Measurements from ENCODE around the gene GPSM1.

Gene GPSM1

GRCh38 chr9:136339958-136340310 lies 12.6 kb downstream of the GPSM1 start:
- Histone ChIP-seq H3K27me3 (ENCODE audit: low read depth, low read length) (no peaks in the 10 kb centered on the region), H3K79me2 (ENCODE audit: low read length) (no peaks in the 10 kb centered on the region), H4K20me1 (ENCODE audit: insufficient read depth, low read length) (no peaks in the 10 kb centered on the region), H3K27ac (ENCODE audit: low read length) (no peak overlapping the region), H3K9ac (ENCODE audit: low read length) (no peak overlapping the region), H3K9me3 (ENCODE audit: insufficient read depth, low read length) (no peaks in the 10 kb centered on the region), H3K4me3 (ENCODE audit: low read length) (no peak overlapping the region), H2AFZ (ENCODE audit: low read depth, low read length) (no peak overlapping the region), H3K4me1 (ENCODE audit: low read length) (no peaks in the 10 kb centered on the region), H3K36me3 (replicated peaks; ENCODE audit: low read depth, low read length) (no peaks in the 10 kb centered on the region), H3K4me2 (ENCODE audit: low read length) (no peak overlapping the region)
- no peak for TF ChIP-seq EZH2phosphoT487 (IDR thresholded peaks at IDR 0.05; ENCODE audit: low read depth)
- TF ChIP-seq, protein P1, sequence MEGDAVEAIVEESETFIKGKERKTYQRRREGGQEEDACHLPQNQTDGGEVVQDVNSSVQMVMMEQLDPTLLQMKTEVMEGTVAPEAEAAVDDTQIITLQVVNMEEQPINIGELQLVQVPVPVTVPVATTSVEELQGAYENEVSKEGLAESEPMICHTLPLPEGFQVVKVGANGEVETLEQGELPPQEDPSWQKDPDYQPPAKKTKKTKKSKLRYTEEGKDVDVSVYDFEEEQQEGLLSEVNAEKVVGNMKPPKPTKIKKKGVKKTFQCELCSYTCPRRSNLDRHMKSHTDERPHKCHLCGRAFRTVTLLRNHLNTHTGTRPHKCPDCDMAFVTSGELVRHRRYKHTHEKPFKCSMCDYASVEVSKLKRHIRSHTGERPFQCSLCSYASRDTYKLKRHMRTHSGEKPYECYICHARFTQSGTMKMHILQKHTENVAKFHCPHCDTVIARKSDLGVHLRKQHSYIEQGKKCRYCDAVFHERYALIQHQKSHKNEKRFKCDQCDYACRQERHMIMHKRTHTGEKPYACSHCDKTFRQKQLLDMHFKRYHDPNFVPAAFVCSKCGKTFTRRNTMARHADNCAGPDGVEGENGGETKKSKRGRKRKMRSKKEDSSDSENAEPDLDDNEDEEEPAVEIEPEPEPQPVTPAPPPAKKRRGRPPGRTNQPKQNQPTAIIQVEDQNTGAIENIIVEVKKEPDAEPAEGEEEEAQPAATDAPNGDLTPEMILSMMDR (IDR thresholded peaks at IDR 0.05; ENCODE audit: low read depth, low read length), result no peak

GRCh38 chr9:136340356-136341041 lies 13.2 kb downstream of the GPSM1 start:
- H2AFZ ChIP-seq (ENCODE audit: low read depth, low read length), result no peak overlapping the region
- H3K27me3 ChIP-seq (ENCODE audit: low read depth, low read length), result no peaks in the 10 kb centered on the region
- no peaks in the 10 kb centered on the region for H3K9me3 ChIP-seq (ENCODE audit: insufficient read depth, low read length)
- H3K27ac ChIP-seq (ENCODE audit: low read length), result no peak overlapping the region
- no peak overlapping the region for H3K4me2 ChIP-seq (ENCODE audit: low read length)
- H3K36me3 ChIP-seq (replicated peaks; ENCODE audit: low read depth, low read length), result no peaks in the 10 kb centered on the region
- H4K20me1 ChIP-seq (ENCODE audit: insufficient read depth, low read length), result no peaks in the 10 kb centered on the region
- no peak overlapping the region for H3K4me3 ChIP-seq (ENCODE audit: low read length)
- no peaks in the 10 kb centered on the region for H3K4me1 ChIP-seq (ENCODE audit: low read length)
- H3K79me2 ChIP-seq (ENCODE audit: low read length), result no peaks in the 10 kb centered on the region
- TF ChIP-seq, protein P1 (IDR thresholded peaks at IDR 0.05; ENCODE audit: low read depth, low read length), result no peak
- no peak for TF ChIP-seq EZH2phosphoT487 (IDR thresholded peaks at IDR 0.05; ENCODE audit: low read depth)
- no peak overlapping the region for H3K9ac ChIP-seq (ENCODE audit: low read length)

DNA sequence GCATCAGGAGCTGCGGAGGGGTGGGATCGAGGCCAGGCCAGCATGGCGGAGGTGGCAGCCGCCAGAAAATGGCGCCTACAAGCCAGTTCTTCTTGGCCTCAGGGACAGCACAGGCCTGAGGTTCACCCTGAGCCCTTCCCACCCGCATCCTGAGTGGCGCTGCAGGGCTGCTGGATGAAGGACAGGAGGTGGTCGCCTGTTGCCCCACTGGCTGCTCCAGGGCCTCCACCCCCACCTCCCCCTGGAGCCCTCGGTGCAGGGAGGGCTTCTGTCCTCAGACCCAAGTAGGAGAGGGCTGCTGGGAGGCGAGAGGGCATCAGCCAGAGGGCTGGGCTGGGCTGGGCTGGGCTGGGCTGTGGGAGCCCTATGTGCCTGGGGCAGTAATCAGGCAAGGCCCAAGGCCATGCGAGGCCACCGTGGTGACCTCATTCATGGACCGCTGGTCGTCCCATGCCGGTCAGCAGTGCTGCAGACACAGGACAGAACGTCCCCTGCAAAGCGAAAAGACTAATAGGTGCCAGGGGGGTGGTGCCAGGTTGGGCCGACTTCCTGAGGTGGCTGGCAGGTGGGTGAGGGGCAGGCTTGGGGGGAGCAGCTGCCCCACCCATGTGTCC lies 13.8 kb downstream of the GPSM1 start:
- H3K27me3 ChIP-seq (ENCODE audit: low read depth, low read length), result no peaks in the 10 kb centered on the region
- TF ChIP-seq EZH2phosphoT487 (IDR thresholded peaks at IDR 0.05; ENCODE audit: low read depth), result no peak
- TF ChIP-seq, protein P1 (IDR thresholded peaks at IDR 0.05; ENCODE audit: low read depth, low read length), result no peak
- H3K79me2 ChIP-seq (ENCODE audit: low read length), result no peaks in the 10 kb centered on the region
- no peak overlapping the region for H2AFZ ChIP-seq (ENCODE audit: low read depth, low read length)
- no peak overlapping the region for H3K9ac ChIP-seq (ENCODE audit: low read length)
- no peaks in the 10 kb centered on the region for H3K36me3 ChIP-seq (replicated peaks; ENCODE audit: low read depth, low read length)
- no peak overlapping the region for H3K27ac ChIP-seq (ENCODE audit: low read length)
- no peaks in the 10 kb centered on the region for H3K4me1 ChIP-seq (ENCODE audit: low read length)
- no peaks in the 10 kb centered on the region for H3K9me3 ChIP-seq (ENCODE audit: insufficient read depth, low read length)
- no peak overlapping the region for H3K4me3 ChIP-seq (ENCODE audit: low read length)
- H4K20me1 ChIP-seq (ENCODE audit: insufficient read depth, low read length), result no peaks in the 10 kb centered on the region
- no peak overlapping the region for H3K4me2 ChIP-seq (ENCODE audit: low read length)

GRCh38 chr9:136341769-136342168 lies 14.4 kb downstream of the GPSM1 start:
- no peaks in the 10 kb centered on the region for H3K9me3 ChIP-seq (ENCODE audit: insufficient read depth, low read length)
- H3K4me3 ChIP-seq (ENCODE audit: low read length), result no peak overlapping the region
- H3K9ac ChIP-seq (ENCODE audit: low read length), result no peak overlapping the region
- no peaks in the 10 kb centered on the region for H3K79me2 ChIP-seq (ENCODE audit: low read length)
- no peak overlapping the region for H3K27ac ChIP-seq (ENCODE audit: low read length)
- H3K4me1 ChIP-seq (ENCODE audit: low read length), result no peaks in the 10 kb centered on the region
- no peaks in the 10 kb centered on the region for H4K20me1 ChIP-seq (ENCODE audit: insufficient read depth, low read length)
- TF ChIP-seq EZH2phosphoT487 (IDR thresholded peaks at IDR 0.05; ENCODE audit: low read depth), result no peak
- TF ChIP-seq, protein P1 (IDR thresholded peaks at IDR 0.05; ENCODE audit: low read depth, low read length), result no peak
- no peak overlapping the region for H3K4me2 ChIP-seq (ENCODE audit: low read length)
- no peaks in the 10 kb centered on the region for H3K36me3 ChIP-seq (replicated peaks; ENCODE audit: low read depth, low read length)
- H2AFZ ChIP-seq (ENCODE audit: low read depth, low read length), result no peak overlapping the region
- H3K27me3 ChIP-seq (ENCODE audit: low read depth, low read length), result no peaks in the 10 kb centered on the region
